GM18498 (cell line): ENCODE results near the gene CDA.
"Not testable (repeated sequence)": the region's sequence is repeated elsewhere in the genome, so short reads cannot be mapped to it uniquely, and the experiment has no call there.

Experiments used
- ATAC-seq: cut with Tn5 transposase; IDR thresholded peaks from one replicate; pipeline ENCODE4 v1.9.1; 2021; ENCODE audit warnings: mild to moderate bottlenecking, moderate library complexity; ENCODE audit not compliant: unreplicated experiment

CDA gene

DNA sequence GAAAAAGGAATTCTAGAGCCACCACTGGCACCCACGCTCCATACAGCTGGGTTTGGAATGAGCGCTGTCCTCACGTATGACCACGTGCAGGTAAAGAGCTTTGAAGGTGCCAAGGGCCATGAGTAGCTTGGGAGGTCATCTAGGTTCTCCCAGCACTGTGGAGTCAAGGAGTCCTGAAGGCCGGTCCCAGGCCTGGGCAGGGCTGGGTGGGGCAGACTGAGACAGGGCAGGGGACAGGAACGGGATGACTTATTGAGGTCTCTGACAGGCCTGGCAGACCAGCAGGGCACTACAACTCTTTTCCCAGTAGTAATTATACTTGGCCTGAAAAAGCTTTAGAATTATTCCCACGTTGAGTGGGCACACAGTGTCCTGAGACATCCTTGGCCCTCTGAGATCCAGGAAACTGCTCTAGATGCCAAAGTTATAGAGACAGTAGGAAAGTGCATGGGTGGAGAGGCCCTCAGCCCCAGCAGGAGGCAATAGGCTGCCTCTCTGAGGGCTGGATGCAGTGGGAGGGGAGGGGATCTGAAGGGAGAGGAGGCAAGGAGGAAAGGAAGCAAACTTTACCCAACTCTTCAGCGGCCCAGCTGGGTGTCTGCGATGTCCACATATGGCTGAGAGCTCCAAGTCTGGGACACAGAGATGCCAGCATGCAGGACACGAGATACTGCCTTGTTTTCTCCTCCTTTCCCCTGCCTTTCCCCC is 1.8 kb upstream of the CDA start:
- no peak for ATAC-seq

DNA sequence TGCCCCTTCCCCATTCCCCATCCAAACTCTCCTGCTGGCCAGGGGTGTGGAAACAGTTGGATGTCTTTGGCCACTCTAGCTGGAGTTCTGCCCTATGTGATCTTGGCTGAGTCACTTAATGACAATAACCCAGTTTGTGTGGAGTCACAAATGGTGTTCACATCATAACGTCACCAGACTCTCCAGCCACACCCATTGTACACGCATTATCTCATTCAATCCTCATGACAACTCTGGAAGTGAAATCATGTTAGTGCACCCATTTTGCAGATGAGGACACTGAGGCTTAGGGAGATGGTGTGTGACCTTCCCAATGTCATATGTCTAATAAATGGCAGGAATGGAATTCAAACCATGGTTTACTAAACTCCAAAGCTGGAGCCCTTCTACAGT is 1.2 kb upstream of the CDA start:
- no peak for ATAC-seq

DNA sequence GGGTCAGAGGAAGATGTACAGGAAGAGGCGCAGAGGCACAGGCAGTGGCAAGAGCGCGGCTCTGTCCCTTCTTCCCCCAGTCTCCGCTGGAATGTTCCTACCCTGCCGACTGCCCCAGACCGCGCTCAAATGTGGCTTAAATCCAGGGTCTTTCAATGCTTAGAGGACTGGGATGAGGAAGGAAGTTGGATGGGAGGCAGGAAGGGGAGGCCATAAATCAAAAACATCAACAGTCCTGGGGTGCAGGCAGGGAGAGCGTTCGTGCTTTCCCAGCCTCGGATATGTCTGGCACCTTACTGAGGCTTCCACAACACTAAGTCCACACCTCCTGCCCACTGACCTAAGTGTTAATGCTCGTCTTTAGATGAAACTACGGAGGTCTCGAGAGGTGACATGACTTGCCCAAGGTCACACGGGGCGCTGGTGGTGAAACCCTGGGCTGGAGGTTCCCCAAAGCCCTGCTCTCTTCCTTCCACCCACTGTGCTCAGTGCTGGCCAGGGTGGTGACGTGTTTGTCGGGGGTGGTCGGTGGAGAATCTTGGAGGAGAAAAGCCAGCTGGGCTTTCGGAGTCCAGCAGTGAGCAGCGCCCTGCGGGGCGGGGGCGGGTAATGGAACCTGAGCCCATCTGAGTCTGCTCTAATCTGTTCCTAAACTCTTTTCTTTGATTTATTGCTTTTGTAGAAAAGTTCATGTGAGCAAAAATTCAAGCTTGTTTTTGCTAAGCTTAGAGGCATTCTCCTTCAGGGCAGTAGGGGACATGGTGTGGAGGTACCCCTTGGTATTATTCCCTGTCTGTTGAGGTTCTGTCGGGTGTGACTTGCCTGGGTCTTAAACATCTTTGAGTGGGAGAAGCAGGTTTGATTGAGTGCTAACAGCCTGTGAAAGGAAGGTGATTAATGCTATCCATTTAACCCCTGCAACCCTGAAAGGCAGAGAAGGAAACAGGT is 708 bp downstream of the CDA start:
- ATAC-seq, result no peak

DNA sequence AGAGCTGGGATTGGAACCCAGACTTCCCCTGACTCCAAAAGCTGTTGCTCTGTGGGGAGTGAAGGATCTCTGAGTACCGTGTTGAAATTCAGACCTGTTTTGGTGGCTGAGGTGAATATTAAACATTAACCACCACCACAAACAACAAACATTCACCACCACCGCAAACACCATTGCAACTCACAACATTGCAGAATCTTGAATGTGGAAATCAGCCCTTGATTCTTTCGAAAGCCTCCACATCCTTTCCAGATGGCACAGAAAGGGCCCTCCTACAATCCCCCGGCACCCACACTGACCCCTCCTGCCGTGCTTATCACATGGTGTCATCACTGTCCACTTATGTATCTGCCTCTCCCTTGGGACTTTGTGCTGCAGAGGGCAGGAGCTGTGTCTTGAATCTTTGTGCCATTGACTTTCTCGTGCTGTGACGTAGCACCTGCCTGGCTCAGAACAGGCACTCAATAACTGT is 1.4 kb downstream of the CDA start:
- no peak for ATAC-seq

DNA sequence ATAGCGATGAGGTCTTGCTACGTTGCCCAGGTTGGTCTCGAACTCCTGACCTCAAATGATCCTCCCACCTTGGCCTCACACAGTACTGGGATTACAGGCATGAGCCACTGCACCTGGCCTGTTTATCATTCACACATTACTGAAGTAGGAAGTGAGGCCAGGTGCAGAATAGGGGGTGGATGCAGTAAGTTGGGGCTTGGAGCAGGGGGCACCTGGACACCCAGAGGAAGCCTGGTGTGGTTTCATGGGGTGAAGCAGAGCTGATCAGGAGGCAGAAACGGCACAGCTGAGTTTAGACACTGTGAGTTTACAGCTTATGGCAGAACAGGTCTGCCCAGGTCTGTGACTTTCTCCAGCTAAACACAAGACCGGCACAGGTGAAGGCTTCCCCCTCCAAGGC is 4.9 kb downstream of the CDA start:
- ATAC-seq, result no peak

DNA sequence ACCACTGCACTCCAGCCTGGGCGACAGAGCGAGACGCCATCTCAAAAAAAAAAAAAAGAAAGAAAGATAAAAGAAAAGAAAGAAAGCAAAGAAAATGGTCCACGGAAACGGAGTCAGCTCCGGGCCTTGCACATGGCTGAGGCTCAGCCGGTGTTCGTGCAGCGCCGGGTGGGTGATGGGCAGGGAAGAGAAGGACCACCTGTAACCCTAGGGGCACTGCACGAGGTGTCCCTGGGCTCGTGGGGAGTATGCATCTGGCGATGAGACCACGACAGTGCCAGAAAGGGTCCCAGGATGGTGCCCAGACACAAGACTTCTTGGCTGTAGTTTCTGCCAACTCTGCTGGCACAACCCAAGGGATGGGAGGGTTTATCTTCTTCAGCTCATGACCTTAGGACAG is 5.8 kb downstream of the CDA start:
- ATAC-seq, result no peak

DNA sequence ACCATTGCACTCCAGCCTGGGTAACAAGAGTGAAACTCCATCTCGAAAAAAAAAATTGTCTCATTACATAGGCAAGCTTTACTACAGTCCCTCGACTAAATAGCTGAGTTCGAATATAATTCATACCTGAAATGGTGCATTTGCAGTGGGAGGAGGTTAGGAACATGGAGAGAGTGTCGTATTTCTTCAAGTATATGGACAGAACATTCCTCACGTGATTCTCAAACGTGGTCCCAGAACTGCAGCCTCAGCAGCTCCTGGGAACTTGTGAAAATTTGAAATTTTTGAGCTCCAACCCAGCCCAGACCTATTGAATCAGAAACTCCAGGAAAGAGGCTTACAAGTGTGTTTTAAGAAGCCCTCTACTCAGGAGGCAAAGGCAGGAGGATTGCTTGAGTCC is 7.2 kb downstream of the CDA start:
- ATAC-seq, result no peak

DNA sequence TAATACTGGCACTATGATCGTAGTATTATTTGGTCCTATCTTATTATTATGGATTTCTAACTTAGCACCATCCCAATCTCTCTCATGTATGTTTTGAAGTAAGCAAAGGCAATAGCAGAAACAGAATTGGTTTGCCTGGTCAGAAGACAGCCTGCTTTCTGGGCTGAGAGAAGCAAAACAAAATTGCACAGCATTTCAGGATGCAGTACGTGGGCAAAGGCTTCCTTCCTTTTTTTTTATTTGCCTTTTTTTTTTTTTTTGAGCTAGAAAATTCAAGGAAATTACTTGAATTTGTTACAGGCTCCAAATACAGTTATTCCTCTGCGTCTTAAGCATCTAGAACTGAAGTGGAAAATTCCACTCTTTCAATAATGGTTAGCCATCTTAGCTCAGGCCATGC is 8.8 kb downstream of the CDA start:
- no peak for ATAC-seq

DNA sequence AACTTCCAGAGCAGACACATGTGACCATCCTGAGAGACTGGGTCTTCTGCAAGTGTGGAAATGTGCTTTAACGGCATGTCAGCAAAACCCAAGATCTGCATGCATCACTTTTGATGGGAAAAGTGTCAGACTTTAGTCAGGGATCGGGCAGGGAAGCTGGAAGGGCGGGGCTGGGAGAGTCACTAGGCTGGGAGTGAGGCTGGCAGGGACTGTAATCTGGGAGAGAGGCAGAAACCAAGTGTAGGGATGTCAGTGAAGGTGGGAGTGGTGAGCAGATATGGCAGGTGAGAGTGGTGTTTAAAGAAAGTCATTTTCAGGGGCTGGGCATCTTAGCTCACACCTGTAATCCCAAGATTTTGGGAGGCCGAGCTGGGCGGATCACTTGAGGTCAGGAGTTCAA is 11.3 kb downstream of the CDA start:
- ATAC-seq, result no peak

DNA sequence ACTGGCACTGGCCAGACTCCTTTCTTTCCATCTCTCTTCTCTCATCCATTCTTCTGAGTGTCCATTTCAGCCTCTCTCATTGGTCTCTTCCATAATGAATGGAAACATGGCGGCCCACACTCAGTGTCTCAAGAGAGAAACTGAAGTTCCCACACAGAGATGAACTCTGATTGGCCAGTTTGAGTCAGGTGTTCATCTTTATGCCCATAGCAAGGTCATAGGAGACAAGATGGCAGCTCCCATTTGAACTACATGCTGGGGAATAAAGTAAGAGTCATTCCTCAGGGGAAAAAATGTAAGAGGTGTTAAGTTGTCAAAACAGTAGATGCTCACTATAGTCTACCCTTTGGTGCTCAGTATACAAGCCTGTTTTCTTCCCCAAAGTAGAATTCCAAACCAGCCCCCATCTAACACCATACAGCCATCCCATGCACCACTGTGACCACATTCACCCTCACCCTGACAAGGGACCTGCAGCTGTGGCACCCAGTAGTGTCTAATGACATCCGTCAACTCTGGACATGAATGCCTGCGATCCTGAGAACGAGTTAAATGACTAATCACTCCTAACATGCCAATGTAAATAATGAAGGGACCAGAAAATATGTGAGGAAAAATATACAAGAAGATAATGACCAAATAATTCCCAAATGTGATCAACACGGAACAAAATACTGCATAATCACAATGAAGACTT is 12.4 kb downstream of the CDA start:
- no peak for ATAC-seq

DNA sequence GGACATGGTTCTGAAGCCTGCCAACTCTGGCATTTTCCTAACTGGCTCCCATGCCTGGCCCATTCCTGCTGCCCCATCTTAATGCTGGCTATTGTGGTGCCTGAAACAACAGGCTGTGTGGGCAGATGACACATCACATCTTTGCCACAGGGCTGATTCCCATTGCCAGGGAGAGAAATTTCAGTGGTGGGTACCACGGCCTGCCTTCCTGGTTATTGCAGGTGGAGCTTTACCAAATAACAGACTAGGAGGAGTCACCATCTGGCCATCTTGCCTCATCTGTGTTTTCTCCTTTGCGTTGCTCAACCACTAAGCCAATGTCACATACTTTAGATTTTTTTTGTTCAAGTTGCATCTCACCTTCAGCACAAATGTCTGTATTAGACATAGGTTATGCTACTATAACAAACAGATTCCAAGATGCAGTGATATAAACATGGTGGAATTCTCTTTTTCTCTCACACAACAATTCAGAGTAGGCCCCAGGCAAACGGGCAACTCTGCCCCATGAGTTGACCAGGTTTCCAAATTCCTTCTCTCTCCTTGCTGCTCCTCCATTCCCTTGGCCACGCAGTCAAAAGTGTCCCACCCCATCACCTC is 14.1 kb downstream of the CDA start:
- ATAC-seq, result no peak

DNA sequence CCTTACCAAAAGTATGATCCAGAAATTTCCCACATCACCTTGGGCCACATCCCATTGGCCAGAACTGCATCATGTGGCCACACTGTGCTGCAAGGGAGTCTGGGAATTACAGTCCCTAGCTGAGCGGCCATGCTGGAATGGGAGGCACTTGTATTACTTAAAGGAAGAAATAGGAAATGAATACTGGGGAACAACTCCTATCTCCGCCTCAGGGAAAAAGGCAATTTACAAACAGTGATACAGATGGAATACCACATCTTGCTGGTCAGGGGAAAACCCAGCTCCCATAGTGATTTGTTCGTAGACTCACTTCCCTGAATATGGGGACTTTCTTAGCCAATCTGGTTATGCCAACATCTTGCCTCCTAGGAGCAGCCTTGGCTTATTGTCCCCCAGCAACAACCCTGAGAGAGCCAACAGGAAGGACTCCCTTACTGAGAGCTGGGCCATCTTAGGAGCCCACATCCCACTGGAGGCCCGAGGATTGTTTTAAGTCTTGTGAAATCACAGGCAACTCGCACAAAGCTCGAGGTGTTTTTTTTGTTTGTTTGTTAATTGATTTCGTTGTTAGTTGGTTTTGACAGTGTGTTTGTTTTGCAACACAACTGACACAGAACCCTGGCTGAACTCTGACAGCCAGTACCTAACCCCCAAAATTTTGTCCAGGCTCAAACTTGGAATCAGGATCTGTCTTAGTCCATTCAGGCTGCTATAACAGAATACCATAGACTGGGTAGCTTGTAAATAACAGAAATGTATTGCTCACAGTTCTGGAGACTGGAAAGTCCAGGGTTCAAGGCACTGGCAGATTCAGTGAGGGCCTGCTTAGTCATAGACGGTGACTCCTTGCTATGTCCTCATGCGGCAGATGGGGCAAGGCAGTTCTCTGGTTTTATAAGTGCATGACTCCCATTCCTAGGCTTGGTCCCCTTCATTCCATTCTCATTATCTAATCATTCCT is 14.9 kb downstream of the CDA start:
- no peak for ATAC-seq

DNA sequence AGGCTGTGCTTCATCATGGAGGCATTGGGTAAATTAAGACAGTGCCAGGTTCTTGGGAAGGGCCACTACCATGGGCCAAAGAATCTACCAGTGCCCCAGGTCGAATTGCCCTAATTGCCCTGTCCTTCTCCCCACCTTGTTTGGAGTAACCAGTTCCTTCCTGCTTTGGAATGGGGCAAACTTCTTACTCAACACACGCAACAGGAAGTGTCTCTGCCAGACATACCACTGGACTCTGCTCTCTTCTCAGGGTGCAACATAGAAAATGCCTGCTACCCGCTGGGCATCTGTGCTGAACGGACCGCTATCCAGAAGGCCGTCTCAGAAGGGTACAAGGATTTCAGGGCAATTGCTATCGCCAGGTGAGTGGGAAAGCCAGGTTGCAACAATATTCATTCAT is 15.8 kb downstream of the CDA start:
- no peak for ATAC-seq

DNA sequence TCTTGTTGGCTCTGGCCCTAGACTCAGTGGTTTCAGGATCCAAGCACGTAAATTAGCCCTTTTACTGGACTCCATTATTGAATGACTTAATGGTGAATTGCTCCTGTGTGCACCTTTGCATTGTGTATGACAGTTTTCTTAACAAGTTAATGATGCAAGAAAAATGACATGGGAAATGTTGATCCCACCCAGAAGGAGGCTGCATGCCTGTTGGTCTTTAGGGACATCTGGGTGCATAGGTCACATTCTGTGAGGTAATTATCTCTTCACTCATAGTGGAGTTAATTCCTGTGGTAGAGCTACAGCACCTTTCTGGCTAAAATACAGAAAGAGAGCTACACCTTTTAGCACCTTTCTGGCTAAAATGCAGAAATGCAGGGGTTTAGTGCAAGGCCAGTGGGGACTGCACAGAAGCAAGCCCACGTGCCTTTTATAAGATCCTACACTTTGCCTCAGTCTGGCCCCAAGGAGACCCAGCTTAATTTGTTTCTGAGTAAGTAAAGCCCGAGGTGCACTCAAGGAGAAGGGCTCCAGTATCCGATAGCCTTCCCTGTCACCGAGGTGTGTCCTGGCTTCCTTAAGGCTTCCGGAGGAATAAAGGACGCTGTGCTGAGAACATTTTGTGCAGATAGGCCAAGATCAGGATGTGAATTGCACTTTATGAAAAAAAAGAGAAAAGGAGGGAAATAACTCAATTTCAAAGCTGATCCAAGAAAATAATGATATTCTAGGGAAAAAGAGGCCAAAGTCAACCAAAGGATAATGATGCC is 18.1 kb downstream of the CDA start:
- not testable (repeated sequence) for ATAC-seq

DNA sequence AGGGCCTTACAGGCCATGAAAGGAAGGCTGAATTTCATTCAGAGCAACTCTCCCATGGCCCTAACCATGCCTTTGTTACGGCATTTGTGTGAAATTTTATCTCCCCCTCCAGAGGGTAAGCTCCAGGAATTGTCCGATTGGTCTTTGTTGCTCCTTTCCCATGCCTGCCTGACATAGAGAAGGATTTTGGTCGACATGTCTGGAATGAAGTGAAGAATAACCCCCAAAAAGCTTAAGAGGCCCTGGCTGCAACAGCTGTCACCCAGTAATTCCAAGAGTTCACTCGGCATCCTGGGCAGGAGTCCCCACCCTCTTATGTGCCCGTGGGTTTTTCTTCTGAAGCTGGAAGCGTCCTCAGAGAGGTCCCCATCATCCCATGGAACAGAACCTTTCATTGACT is 20.6 kb downstream of the CDA start:
- no peak for ATAC-seq

DNA sequence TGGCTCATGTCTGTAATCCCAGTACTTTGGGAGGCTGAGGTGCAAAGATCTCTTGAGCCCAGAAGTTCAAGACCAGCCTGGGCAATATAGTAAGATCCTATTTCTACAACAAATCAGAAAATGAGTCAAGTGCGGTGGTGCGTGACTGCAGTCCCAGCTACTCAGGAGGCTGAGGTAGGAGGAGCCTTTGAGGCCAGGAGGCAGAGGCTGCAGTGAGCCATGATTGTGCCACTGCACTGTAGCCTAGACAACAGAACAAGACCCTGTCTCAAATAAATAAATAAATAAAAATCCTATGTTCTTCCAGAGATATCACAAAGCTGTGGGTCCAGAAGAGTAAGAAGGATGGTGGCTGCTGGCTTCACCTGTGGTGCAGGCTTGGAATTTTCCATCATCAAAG is 22.1 kb downstream of the CDA start:
- ATAC-seq, result no peak

DNA sequence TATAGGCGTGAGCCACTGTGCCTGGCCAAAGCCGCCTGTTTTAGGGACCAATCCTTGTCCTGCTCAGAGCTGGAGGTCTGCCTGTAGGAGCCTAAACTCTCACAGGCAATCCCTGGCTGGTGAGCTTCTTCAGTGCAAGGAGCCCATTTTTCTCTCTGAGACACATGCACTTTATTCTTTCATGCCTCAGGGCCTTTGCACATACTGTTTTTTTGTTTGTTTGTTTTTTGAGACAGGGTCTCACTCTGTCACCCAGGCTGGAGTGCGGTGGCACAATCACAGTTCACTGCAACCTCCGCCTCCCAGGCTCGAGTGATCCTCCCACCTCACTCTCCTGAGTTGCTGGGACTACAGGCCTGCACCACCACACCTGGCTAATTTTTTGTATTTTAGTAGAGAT is 22.8 kb downstream of the CDA start:
- ATAC-seq, result no peak

DNA sequence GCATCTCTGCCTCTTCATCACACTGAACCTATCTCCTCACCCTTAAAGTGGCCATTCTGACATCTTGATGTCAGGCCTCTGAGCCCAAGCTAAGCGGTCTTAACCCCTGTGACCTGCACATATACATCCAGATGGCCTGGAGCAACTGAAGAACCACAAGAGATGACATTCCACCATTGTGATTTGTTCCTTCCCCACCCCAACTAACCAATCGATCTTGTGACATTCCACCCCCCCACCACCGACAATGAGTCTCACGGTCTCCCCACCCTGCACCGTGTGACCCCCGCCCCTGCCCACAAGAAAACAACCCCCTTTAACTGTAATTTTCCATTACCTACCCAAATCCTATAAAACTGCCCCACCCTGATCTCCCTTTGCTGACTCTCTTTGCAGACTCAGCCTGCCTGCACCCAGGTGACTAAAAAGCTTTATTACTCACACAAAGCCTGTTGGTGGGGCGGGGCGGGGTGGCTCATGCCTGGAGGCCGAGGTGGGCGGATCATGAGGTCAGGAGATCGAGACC is 23.4 kb downstream of the CDA start:
- ATAC-seq, result no peak

DNA sequence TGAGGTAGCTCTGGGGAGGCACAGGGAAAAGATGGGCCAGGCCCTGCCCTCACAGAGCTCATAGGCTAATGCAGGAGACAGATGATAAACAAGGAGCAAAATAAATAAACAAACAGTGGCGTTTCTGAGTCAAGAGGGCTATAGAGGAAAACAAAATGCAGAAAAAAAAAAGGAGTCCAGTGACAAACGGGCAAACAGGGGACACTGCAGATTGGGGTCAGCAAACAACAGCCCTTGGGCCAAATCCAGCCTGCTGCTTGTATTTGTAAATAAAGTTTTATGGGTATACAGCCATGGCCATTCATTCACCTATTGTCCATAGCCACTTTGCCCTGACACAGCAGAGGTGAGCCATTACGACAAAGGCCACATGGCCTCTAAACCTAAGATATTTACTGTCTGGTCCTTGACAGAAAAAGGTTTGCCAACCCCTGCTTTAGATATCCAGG is 25.3 kb downstream of the CDA start:
- no peak for ATAC-seq
